Rectal smooth muscle tissue (tissue), 1 donor: ENCODE results near the gene CBLIF.
"Not testable (repeated sequence)": the region's sequence is repeated elsewhere in the genome, so short reads cannot be mapped to it uniquely, and the experiment has no call there.

Experiments
- H3K27ac ChIP-seq: one replicate; pipeline ENCODE4 v1.7.0; 2013; ENCODE audit warnings: low read depth, low read length, inconsistent platforms
- H3K27me3 ChIP-seq: one replicate; pipeline ENCODE4 v1.7.0; 2013; ENCODE audit warnings: low read length; ENCODE audit not compliant: control insufficient read depth, insufficient read depth
- H3K36me3 ChIP-seq: one replicate; pipeline ENCODE4 v1.7.0; 2013; ENCODE audit warnings: low read length; ENCODE audit not compliant: control insufficient read depth, insufficient read depth
- H3K4me1 ChIP-seq: one replicate; pipeline ENCODE4 v1.7.0; 2013; ENCODE audit warnings: low read length; ENCODE audit not compliant: control insufficient read depth, insufficient read depth
- H3K4me3 ChIP-seq: one replicate; pipeline ENCODE4 v1.7.0; 2013; ENCODE audit warnings: low read length
- H3K9ac ChIP-seq: one replicate; pipeline ENCODE4 v1.7.0; 2013; ENCODE audit warnings: low read length

CBLIF gene

GRCh38 chr11:59866397-59866796, 21.1 kb upstream of the CBLIF start, which contains the start of gene TCN1:
Gene TCN1, minus strand, starts transcription at chr11:59866487. Its CDS starts 17 bp downstream, at chr11:59866470.
- H3K9ac ChIP-seq: no peak within 1 kb of the TSS
- H3K27me3 ChIP-seq: no peaks in the 10 kb centered on the region
- H3K4me3 ChIP-seq: no peak within 1 kb of the TSS
- H3K4me1 ChIP-seq: no peaks in the 10 kb centered on the region
- no peaks in the 10 kb centered on the region for H3K36me3 ChIP-seq
- no peak within 1 kb of the TSS for H3K27ac ChIP-seq

GRCh38 chr11:59865031-59865430, 19.7 kb upstream of the CBLIF start:
- Histone ChIP-seq H3K36me3 (no peaks in the 10 kb centered on the region), H3K4me1 (no peaks in the 10 kb centered on the region), H3K27me3 (no peaks in the 10 kb centered on the region), H3K9ac (no peak overlapping the region), H3K4me3 (no peak overlapping the region), H3K27ac (no peak overlapping the region)

GRCh38 chr11:59862252-59862651, 17.0 kb upstream of the CBLIF start:
- H3K36me3 ChIP-seq: no peaks in the 10 kb centered on the region
- H3K27me3 ChIP-seq: no peaks in the 10 kb centered on the region
- no peak overlapping the region for H3K4me3 ChIP-seq
- no peak overlapping the region for H3K27ac ChIP-seq
- no peak overlapping the region for H3K9ac ChIP-seq
- H3K4me1 ChIP-seq: no peaks in the 10 kb centered on the region

- no peak overlapping the region for H3K4me3 ChIP-seq
- H3K4me1 ChIP-seq: no peaks in the 10 kb centered on the region
- H3K9ac ChIP-seq: no peak overlapping the region
- H3K36me3 ChIP-seq: no peaks in the 10 kb centered on the region
- H3K27me3 ChIP-seq: no peaks in the 10 kb centered on the region
- no peak overlapping the region for H3K27ac ChIP-seq
These were observed 14.4 kb upstream of the CBLIF start for GRCh38 chr11:59859673-59860072.

- Histone ChIP-seq H3K4me1 (no peaks in the 10 kb centered on the region), H3K9ac (no peak overlapping the region), H3K27me3 (no peaks in the 10 kb centered on the region), H3K4me3 (no peak overlapping the region), H3K36me3 (no peaks in the 10 kb centered on the region), H3K27ac (no peak overlapping the region)
These were observed 12.4 kb upstream of the CBLIF start for GRCh38 chr11:59857439-59858434.

- no peak overlapping the region for H3K27ac ChIP-seq
- no peak overlapping the region for H3K4me3 ChIP-seq
- H3K27me3 ChIP-seq: no peaks in the 10 kb centered on the region
- H3K36me3 ChIP-seq: no peaks in the 10 kb centered on the region
- H3K4me1 ChIP-seq: no peaks in the 10 kb centered on the region
- H3K9ac ChIP-seq: no peak overlapping the region
These were observed 9.6 kb upstream of the CBLIF start for GRCh38 chr11:59854871-59855270.

GRCh38 chr11:59851416-59851815, 6.1 kb upstream of the CBLIF start:
- H3K4me3 ChIP-seq, H3K9ac ChIP-seq, H3K4me1 ChIP-seq, H3K36me3 ChIP-seq, H3K27me3 ChIP-seq, H3K27ac ChIP-seq: not testable (repeated sequence)

GRCh38 chr11:59849551-59849950, 4.3 kb upstream of the CBLIF start:
- H3K4me3 ChIP-seq, H3K9ac ChIP-seq, H3K4me1 ChIP-seq, H3K36me3 ChIP-seq, H3K27ac ChIP-seq, H3K27me3 ChIP-seq: not testable (repeated sequence)

- no peak overlapping the region for H3K9ac ChIP-seq
- no peak overlapping the region for H3K4me3 ChIP-seq
- no peaks in the 10 kb centered on the region for H3K36me3 ChIP-seq
- H3K4me1 ChIP-seq: no peaks in the 10 kb centered on the region
- H3K27me3 ChIP-seq: no peaks in the 10 kb centered on the region
- H3K27ac ChIP-seq: no peak overlapping the region
These were observed 3.8 kb upstream of the CBLIF start for GRCh38 chr11:59849129-59849528.

GRCh38 chr11:59848439-59848838, 3.1 kb upstream of the CBLIF start:
- H3K4me1 ChIP-seq, H3K36me3 ChIP-seq, H3K27me3 ChIP-seq, H3K27ac ChIP-seq, H3K9ac ChIP-seq, H3K4me3 ChIP-seq: not testable (repeated sequence)

GRCh38 chr11:59847626-59848025, 2.3 kb upstream of the CBLIF start:
- H3K4me3 ChIP-seq: no peak overlapping the region
- H3K9ac ChIP-seq: no peak overlapping the region
- no peaks in the 10 kb centered on the region for H3K4me1 ChIP-seq
- H3K36me3 ChIP-seq: no peaks in the 10 kb centered on the region
- no peak overlapping the region for H3K27ac ChIP-seq
- no peaks in the 10 kb centered on the region for H3K27me3 ChIP-seq

- Histone ChIP-seq H3K4me1 (no peaks in the 10 kb centered on the region), H3K27me3 (no peaks in the 10 kb centered on the region), H3K9ac (no peak overlapping the region), H3K27ac (no peak overlapping the region), H3K36me3 (no peaks in the 10 kb centered on the region), H3K4me3 (no peak overlapping the region)
These were observed 1.3 kb upstream of the CBLIF start for GRCh38 chr11:59846556-59846955.

- H3K27me3 ChIP-seq: no peaks in the 10 kb centered on the region
- H3K4me1 ChIP-seq: no peaks in the 10 kb centered on the region
- H3K36me3 ChIP-seq: no peaks in the 10 kb centered on the region
- H3K9ac ChIP-seq: no peak overlapping the region
- H3K27ac ChIP-seq: no peak overlapping the region
- no peak overlapping the region for H3K4me3 ChIP-seq
These were observed 3.0 kb downstream of the CBLIF start for GRCh38 chr11:59842316-59842715.
